ENCODE measurements around the gene YEATS4.
A peak's percentile ranks its signal among the peaks of the same experiment; 100 is the strongest.

GRCh38 chr12:69330475-69331473 lies 28.8 kb upstream of the YEATS4 start:
- TF ChIP-seq POLR2A (IDR thresholded peaks at IDR 0.05) (peak; percentile 69 to 77), CTCF (IDR thresholded peaks at IDR 0.05) (no peak)
